CD4-positive, alpha-beta T cell treated with Interferon gamma for 1 hour (primary cell): ENCODE data around the gene PDE4B.
A peak's percentile ranks its signal among the peaks of the same experiment; 100 is the strongest.

Source experiments
- DNase-seq: peaks from one replicate; pipeline ENCODE4 v3.0.0-alpha.2; 2020

The PDE4B gene

DNA sequence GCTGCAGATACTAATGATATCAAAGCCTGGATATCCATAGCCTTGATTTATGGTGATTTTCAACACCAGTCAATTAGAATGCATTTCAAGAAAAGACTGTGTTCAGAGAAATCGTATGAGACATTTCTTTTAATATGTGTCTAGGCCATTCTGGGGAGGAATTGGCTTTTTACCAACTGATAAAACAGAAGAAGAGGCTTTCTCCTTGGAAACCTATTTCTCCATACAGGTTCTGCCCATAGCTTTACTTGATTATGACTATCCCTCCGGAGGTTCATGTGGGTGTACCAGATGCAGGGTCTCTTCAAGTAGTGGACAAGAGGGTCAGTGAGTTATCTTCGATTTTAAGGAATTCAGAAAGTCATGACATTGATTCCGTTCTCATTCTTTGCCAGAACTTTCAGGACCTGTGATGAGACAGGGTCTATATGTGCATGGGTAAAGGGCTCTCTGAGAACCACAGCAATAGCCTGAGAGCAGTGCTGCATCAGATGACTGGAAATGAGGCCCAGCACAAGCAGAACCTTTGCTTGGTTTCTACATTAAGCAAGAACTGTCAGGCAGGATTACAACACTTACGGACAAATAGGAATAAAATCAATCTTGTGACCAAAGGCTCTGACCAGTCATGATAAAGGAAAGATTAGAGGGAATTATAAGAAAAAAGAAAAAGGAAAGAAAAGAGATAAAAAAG lies 477.6 kb downstream of the PDE4B start:
- no peak for DNase-seq

DNA sequence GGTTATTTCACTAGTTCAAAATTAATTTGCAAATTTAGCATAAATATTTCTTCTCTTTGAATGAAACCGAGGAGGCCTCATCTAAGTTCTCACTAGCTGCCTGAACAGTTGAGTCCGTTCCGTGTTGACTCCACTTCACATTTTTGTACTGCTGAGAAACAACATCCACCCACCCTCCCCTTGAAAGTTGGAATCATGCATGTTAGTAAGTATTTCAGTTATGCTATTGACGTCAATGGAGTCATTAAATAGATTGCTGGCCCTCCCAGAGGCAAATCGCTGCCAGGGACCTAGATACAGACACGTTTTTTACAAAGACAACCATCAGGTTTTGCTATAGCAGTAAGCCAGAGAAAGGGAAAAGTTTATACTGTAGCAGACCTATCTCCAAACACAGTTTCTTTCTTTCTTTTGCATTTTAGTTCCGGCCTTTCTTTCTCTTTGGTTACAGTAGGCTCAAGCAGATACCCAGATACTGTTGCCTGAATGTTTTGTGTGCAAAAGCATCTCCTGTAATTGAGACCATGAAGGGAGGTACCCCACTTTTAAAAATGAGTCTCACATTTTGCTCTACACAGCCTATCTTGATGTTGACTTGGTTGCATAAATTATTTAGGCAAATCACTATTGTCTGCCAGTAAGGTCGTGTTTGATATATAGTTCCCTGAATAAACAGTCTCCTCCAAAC lies 478.7 kb downstream of the PDE4B start:
- peak; percentile 13 for DNase-seq

DNA sequence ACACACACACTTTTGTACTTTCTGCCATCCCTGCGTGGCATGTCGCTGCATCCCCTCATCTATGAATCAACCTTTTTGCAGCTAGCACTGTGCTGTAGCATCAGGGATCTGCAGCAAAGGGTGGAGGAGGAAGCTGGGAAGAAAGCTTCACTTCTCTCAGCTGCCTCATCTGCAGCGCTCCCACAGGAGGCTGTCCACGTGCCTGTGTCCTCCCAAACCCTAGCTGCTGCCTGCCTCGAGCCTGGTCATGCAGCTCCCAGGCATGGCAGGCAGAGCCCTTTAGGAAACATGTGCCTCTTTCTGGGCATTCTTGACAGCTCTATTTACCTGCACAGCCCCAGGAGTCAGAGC lies 479.2 kb downstream of the PDE4B start:
- DNase-seq, result no peak

DNA sequence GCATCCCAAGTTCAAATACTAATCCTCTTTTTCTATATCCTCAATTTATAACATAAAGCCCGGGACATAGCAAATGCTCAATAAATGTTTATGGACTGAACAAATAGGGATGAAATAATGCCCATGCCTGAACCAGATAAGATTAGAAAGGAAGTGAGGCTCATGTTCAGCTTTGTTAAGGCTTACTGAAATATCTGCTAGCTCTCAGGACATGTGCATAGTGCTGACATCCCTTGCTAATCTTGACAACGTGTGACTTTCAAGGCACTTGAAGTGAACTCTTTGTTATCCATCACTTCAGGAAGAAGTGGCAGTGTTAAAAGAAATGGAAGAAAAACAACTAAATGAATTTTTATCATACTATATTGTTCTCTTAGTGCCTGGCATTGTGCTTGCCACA lies 481.0 kb downstream of the PDE4B start:
- no peak for DNase-seq

DNA sequence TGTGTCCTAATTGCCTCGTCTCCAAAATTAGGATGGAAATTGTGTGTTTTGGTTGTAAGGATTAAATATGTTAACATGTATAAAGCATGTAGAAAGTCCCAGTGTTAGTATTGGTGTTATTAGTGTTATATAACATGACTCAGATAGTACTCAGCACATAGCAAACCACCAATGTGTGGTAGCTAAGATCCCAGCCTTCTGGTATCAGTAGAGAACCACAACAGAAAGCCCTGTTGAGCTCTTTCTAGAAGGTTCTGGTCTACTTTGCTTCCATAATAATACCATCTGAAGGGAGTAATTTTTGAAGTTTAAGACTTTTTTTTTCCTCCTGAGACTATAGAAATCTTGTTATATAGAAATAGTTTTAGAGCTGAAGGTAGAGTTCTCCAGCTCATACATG lies 481.9 kb downstream of the PDE4B start:
- DNase-seq, result no peak

DNA sequence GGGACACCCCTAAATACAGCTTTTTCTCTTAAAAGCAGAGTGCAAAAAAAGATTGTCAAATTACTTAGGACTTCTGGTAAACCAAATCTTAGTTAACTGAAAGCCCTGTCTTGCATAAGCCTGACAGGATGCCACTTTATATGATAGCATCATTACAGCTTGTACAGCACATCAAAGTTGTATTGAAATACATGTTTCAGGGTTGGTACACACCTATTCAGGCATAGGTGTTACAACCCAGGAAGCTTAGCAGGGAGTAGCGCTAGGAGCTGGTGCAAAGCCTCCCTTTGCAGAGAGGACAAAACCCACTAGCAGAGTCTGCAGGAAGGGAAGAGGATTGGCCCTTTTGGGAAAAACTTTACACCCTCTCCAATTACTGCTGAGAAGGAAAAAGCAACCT lies 482.4 kb downstream of the PDE4B start:
- no peak for DNase-seq

DNA sequence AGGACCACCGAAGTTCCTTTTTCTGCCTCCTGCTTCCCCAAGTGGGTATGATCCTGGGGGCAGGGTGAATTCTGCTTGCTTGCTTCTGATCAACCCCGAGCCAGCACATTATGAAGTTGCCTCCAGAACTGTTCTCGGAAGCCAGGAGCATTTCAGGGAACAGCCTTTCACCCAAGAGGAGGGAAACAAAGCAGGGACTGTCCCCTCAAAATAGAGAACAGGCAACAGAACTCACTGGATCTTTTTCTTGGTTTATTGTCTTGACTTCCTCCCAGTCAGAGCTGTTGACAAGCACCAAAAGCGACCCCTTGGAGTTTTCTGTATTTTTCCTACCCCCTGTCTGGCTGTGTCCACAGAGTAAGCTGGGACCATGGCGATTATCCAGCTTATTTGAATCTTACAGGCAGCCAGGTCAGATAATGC lies 482.9 kb downstream of the PDE4B start:
- peak; percentile 65 for DNase-seq

DNA sequence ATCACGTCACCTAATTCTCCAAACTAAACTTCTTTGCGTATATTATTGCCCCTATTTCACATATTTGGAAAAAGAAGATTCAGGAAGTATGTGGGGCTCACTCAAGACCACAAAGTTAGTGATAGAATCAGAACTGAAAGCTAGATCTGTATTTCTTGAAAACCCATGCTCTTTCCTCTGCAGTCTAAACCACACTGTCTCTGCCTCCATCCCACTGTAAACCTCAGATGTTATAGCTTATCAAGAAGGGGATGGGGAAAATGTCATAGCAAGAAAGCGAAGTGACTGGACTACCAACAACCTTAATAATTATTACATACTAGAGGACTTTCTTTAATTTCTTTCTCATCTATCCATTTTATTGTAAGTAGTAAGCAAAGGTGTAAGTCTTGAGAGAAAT lies 483.5 kb downstream of the PDE4B start:
- DNase-seq, result no peak

DNA sequence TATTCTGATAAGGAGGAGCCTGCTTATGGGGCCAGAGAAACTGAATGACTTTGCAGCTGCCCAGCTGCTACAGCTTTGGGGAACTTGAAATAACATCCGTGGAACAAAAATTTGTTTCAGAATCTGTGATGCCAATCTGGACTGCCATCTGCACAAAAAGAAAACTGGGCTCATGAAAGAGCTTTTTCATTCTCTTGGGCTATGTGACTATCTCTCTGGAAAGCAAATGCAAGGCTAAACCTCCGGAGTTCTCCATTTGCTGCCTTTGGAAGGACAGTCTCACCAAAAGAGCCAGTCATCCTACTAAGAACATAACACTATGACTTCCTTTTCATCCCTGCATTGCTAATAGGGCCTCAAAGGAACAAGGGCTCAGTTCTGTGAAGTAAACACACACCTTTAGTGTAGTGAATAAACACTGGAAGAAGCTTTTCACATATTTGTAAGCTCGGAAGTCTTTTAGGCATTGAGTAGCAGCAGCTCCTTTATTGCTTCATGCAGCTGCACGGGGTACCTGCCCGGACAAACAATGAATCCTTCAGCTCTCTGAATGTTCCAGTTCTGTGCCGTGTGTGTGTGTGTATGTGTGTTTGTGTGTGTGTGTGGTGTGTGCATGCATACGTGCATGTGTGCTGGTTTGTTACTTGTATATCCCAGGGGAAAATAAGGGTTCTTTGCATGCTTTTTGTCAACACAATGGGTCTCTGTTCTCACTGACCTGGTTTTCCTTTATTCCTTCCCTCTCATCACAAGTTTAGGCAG lies 485.7 kb downstream of the PDE4B start:
- DNase-seq, result no peak

DNA sequence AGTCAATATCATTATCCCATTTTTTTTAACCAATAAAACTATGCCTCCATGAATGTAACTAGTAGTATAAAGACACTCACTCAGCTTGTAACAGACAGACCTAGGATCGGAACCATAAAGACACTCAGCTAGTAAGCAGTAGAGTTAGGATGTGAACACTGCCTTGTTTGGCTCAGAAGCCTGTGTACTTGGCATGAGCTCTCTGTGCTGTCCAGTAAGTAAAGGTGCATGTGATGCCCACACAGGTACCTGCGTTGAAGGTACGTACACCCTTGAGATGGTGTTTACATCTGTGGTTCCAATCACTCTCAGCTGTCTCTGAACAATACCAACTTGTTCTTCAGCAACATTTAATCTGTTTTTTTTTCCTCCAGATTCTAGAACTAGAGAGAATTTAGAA lies 489.1 kb downstream of the PDE4B start:
- no peak for DNase-seq

DNA sequence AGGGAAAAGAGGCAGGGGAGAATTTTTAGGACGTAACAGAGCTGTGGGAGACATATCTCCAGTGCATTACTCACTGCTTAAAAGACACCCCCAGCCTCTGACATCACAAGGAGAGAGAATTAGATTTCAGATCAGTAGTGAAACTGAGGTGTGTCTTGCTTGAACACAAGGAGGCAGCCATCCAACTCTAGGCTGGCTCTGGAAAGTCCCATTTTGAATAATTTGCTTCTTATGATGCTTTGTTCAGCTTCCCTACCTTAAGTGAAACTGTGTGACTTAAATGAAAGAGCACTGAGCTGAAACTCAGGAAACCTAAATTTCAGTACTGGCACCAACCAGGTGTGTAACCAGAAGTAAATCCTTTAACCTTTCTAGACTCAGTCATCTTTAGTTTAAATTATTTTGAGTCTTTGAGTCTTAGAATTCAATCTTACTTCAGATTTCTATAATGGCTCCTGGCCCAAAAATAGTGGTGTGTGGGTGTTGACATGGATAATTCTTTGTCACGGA lies 489.7 kb downstream of the PDE4B start:
- DNase-seq, result peak; percentile 75

DNA sequence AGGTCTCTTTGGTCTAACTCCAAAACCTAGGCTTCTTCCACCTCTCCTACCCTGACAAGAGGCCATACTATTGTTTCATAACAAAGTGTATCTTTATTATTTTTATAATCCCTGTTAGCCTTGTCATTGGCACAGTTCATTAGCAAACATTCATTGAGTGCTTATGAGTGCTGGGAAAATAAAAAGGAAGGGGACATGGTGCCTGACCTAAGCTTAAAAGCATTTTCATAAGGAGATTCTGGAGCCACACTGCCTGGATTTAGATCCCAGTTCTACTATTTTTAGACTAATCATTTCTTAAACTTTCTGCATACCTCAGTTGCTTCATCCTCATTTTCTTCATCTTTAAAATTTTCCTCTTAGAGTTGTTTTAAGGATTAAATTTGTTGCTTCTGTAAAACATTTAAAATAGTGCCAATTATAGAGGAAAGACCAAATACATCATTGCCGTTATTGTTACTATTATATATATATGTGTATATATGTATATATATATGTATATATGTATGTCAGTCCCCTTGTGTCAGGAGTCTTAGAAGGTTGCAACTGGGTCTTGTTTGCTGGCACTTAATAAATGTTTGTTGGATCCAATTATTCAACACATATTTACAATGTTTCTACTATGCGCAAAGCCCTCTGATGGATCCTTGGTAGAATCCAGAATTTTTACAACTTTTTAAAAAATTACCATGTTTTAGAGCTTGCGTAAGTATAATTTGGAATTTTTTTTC lies 490.4 kb downstream of the PDE4B start:
- no peak for DNase-seq

DNA sequence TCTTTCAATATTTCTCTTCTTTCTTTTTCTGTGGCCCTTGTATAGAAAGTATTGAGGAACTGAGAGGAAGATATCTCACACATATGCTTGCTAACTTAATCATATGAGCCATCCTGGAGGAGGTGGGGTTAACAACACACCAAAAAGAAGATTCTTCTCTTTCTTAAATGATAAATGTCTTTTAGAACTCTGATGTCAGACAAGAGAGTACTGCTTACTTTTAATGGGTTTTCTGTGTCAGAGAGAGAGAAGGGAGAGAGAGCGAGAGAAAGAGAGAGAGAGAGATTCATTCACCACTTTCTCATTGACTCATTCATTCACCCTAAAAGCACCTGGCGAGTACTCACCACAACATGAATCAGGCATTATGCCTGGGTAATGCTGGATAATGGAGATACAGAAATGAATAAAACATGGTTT lies 490.9 kb downstream of the PDE4B start:
- DNase-seq, result no peak

DNA sequence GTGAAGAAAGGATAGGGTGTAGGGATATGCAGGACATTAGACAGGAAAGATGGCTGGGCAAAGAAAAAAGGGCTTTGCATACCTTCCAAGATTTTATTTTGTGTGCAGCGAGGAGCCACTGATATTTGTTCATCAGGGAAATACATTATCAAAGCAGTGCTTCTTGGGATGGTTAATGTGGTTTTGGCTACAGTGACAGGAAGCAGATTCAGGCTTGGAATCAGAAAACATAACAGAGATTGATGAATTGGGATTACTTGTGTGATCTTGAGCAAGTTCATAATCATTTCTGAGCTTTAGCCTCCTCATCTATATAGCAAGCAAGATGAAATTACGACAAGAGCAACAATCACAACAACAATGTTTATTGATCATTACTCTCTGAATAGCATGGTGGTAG lies 492.1 kb downstream of the PDE4B start:
- no peak for DNase-seq

DNA sequence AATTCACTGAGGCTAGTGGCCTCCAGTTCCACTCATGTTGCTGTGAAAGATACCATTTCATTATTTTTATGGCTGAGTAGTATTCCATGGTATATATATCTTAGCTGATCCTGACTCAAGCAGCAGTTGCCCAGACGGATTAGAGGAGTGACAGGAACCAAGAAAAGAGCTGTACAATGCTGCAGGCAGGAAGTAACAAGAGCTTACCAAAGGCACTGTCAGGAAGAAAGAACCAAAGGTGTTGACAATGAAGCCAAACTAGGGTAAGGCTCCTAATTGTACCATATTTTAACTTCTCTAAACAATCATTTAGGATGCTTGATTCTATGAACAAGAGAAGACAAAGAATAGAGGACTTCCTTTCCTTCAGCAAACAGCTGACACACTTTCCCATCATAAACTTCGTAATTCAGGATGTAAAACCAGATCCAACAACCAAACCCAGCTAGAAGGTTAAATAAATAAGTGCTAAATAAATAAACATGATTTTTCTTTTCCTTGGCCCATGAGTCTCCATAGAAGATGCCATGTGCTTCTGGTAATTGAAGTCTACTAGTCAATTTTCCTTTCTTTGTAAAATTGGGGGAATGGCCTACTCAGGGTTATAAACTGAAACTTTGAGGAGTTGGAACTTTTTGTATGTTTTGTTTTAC lies 493.0 kb downstream of the PDE4B start:
- DNase-seq, result no peak

DNA sequence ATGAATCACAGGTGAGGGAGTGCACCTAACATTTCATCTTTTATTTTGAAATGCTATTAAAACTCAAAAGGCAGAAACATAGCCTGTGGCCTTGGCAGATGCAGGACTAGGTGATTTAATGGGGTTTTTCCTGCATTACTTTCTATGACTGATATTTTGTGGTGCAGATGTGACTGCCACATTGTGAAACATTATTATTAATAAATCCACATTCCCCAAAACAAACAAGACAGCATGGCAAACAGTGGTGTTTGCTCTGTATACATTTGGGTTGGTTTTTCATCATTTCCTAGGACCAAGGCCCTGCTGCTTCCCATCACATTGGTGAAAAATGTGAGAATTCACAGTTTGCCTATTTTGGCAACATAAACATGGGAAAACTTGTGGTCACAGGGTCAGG lies 493.6 kb downstream of the PDE4B start:
- DNase-seq, result no peak

DNA sequence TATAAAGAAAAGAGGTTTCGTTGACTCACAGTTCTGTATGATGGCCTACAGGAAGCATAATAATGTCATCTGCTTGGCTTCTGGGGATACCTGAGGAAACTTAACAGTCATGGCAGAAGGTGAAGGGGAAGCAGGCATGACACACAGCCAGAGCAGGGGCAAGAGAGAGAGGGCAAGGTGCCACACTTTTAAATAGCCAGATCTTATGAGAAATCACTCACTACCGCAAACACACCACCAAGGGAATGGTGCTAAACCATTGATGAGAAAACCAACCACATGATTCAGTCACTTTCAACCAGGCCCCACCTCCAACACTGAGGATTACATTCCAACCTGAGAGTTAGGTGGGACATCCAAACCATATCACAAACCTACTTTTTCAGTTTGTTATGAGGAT lies 495.4 kb downstream of the PDE4B start:
- no peak for DNase-seq

DNA sequence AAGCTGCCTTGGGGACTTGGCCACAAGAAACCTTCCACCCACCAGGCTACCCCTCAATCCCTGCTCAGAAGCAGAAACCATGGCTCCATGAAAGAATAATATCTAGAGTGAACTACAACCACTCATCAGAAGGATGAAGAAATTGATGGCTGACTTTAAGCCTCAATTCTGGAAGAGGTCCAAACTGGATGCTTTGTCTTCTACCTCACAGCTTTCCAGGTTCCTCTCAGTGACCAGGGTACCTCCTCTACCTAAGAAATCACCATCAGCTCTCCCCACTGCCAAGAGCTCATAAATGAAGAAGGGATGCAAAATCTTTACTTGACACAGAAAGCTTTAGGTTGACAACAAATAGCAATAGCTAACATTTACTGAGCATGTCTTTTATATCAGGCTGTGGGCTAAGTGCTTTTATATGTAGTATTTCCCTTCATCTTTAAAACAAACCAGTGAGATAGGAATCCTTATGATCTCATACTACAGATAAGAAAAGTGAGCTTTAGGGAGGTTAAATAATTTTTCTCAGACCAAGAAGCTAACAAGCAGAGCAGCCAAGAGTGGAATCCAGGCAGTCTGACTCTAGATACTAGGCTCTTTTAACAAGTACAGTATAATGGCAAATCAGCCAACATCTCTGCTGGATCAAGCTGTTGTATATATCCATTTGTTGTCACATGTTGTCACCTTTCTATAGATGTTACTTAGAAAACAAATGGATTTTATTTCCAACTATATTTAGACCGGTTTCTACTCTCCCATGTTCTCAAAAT lies 498.3 kb downstream of the PDE4B start:
- no peak for DNase-seq

DNA sequence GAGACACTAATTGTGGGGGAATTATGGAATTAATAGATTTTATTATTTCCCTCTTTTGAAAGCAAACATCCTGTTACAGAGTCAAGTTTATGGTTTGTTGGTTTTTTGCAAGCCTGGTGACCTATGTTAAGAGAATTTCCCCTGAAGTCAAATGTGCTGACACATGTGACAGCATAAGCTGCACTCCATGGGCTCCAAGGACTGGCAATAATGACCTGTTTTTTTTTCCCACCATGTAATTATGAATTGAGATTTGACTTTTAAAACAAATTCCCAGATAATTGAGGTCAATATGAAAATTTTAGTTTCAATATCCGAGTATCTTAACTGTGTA lies 498.8 kb downstream of the PDE4B start:
- no peak for DNase-seq

DNA sequence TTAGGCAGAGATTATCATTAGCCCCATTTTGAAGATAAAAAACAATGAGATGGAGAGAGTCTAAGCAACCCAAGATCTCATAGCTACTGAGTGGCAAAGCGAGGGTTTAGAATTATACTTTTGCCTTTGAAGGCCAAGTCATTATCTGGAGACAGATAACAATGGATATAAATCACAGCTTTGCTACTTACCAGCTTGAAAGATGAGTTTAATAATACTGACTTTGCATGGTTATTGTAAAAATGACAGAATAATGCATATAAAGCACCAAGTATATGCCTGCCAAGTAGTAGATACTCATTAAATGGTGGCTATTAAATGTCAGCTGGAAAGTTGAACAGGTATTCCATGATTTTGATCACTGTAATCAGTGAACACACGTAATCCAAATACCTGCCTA lies 499.6 kb downstream of the PDE4B start:
- DNase-seq, result no peak

DNA sequence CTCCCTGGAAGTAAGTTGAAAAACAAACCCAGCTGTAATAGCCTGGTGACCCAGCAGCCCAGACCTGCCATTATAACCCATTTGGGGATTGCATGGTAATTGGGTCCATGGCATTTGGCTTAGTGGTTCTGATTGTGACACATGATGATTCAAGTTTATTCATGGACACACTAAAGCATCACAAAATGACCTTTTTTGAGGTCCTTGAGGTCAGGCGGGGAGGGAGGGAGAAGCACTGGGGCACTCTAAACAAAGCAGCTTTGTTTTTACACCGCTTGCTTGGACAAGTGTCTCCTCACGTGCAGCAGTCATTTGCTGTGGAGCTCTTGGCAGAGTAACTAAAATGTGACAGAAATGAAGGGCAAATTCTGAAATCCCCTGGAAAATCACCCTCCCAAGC lies 500.2 kb downstream of the PDE4B start:
- no peak for DNase-seq

DNA sequence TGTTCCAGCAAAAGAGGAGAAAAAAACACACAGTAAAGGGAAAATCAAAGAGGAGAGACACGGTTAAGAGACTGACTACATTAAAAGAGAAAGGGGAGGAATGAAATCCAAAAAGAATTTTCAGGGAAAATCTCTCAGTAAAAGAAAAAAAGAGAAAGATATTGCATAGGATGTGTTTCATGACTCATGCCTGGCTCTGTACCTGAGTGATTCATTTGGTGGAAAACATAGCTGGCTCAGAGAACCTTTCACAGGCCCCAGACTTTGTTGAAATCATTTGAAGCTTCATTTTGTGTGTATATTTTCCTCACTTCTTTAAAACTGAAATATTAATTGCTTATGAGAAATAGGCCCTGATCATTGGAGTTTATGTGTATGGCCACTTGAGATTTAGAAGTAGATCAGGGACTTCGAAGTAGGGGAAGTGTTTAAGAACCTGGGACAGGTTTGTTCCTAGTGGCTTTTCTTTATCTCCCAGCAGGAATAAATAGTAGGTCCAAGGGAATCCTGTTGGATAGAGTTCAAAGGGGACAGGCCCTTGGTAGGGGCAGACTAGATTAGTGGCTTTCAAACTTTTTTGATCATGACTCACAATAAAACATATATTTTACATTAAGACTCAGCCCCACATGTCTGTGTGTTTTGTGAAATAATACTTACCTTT lies 502.1 kb downstream of the PDE4B start:
- no peak for DNase-seq
